ENCODE measurements around the gene BTBD19. TPM values are rescaled to one million over a fixed set of nuclear protein-coding genes. Genes with fewer than 3 reads are reported as not detected.

BTBD19 gene
- polyA plus RNA-seq, 2 of the 4 experiments (the other 2 are of a cell fraction), result 4.7 to 7.4 TPM

DNA sequence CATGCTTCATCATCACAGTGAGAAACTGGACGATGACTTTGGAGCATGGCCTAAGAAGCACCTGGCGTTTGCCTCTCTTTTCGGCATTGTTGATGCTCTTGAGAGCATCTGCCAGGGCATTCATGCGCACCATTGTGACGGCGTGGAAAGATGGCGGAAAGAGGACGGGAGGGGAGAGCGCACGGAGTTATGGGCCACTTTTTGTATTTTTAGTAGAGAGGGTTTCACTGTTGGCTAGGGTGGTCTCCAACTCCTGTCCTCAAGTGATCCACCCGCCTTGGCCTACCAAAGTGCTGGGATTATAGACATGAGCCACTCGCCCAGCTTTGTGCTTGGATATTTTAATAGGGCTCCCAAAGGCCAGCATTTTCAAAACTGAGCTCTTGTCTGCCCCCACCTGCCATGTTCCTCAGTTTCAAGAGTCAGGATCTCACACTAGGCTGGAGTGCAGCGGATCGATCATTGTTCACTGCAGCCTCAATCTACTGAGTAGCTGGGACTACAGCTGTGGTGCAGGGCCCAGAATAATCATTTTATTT lies 27.7 kb upstream of the BTBD19 start:
- DNase-seq (ENCODE audit: low read depth in 1 of 2, low spot score in 1 of 2) (no peak), FAIRE-seq (no peak), ATAC-seq (no peak)
- H3K4me1 ChIP-seq, result peaks cover 26% of the 10 kb centered on the region
- no peak overlapping the region for H3K27ac ChIP-seq
- POLR2A ChIA-PET, result interaction anchor here (1.4 to 2.3 kb wide), 2 partner anchors 13 to 59 kb away, joined by 4 to 8 read pairs; no protein-coding TSS in a partner anchor
- H3K4me2 ChIP-seq, result no peak overlapping the region
- no peak overlapping the region for H3K4me3 ChIP-seq
- WGBS (ENCODE audit: missing lambda C conversion rate), result 96% methylated on average over 14 of the region's 14 CpGs
- CTCF ChIA-PET, result interaction anchor here (0.7 to 1.8 kb wide), 4 partner anchors 10 to 37 kb away, joined by 3 to 4 read pairs (median 4); partner anchors contain the start of gene PLK3
- no peaks in the 10 kb centered on the region for H3K9me3 ChIP-seq
- TF ChIP-seq TFCP2L1 (CRISPR knock-in tag; IDR thresholded peaks at IDR 0.05) (0 out of 2 replicates have a peak, but pooled peaks have one; percentile 43), MYC (IDR thresholded peaks at IDR 0.05; ENCODE audit: borderline replicate concordance, low read length) (no peak)

DNA sequence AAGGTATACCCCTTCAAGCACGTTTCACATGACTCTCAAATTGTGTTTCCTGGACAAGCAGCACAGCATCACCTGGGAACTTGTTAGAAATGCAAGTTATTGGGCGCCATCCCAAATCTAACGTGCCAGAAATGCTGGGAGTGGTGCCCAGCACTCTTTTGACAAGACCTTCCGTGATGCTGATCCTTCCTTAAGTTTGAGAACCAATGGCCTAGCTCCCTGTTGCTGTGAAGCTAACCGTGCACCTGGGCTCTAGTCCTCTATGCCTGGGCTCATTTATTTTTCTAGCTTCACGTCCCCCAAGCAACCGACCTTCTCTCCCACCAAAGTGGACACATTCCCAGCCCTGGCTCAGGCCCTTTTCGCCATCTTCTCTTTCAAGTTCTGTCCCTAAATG lies 24.6 kb upstream of the BTBD19 start:
- CTCF ChIA-PET, result interaction anchor here (0.8 to 2.5 kb wide), 3 partner anchors 10 to 40 kb away, joined by 3 to 9 read pairs (median 3); partner anchors contain the start of gene PLK3
- 82% methylated on average over 8 of the region's 8 CpGs for WGBS (ENCODE audit: missing lambda C conversion rate)

GRCh38 chr1:44784094-44785028 lies 24.0 kb upstream of the BTBD19 start:
- DNase-seq (ENCODE audit: low read depth in 1 of 2, low spot score in 1 of 2) (no peak), ATAC-seq (peak; percentile 4 to 6; a peak in 3 of 6 replicates), FAIRE-seq (no peak)
- Histone ChIP-seq H3K9me3 (no peaks in the 10 kb centered on the region), H3K4me1 (peaks cover 7% of the 10 kb centered on the region), H3K27ac (no peak overlapping the region), H3K4me2 (no peak overlapping the region), H3K4me3 (no peak overlapping the region)
- WGBS (ENCODE audit: missing lambda C conversion rate), result 90% methylated on average over 23 of the region's 71 CpGs
- CTCF ChIA-PET, result interaction anchor here (1.2 to 7.1 kb wide), 6 partner anchors 9 to 54 kb away, joined by 3 to 44 read pairs (median 8); partner anchors contain the start of genes BTBD19 and PLK3
- no peak for TF ChIP-seq CHD2 (IDR thresholded peaks at IDR 0.05; ENCODE audit: low read length, partially characterized antibody)
- TF ChIP-seq, protein P1, sequence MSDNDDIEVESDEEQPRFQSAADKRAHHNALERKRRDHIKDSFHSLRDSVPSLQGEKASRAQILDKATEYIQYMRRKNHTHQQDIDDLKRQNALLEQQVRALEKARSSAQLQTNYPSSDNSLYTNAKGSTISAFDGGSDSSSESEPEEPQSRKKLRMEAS (IDR thresholded peaks at IDR 0.05), result no peak
- no peak for TF ChIP-seq SMC3 (IDR thresholded peaks at IDR 0.05)
- TF ChIP-seq RCOR1 (IDR thresholded peaks at IDR 0.05; ENCODE audit: low read depth, low read length), result no peak
- TF ChIP-seq MAZ (IDR thresholded peaks at IDR 0.05; ENCODE audit: borderline replicate concordance, low read depth, low read length), result no peak
- TF ChIP-seq EP300 (IDR thresholded peaks at IDR 0.05), result no peak
- no peak for TF ChIP-seq ZC3H11A (IDR thresholded peaks at IDR 0.05)
- no peak for TF ChIP-seq BHLHE40 (IDR thresholded peaks at IDR 0.05; ENCODE audit: low read depth, low read length)
- TF ChIP-seq FOSL2 (IDR thresholded peaks at IDR 0.05), result no peak
- no peak for TF ChIP-seq FOSL2 (CRISPR knock-in tag; IDR thresholded peaks at IDR 0.05)
- no peak for TF ChIP-seq FOXS1 (CRISPR knock-in tag; IDR thresholded peaks at IDR 0.05)
- POLR2A ChIA-PET, result interaction anchor here (1.8 kb wide), 2 partner anchors 9 to 35 kb away, joined by 4 to 11 read pairs; partner anchors contain the start of gene RPS8

More for the DNA sequence above, 24.6 kb upstream of the BTBD19 start:
- POLR2A ChIA-PET, result interaction anchor here (1.8 kb wide), 1 partner anchor 8 kb away, joined by 11 read pairs; the partner anchor contains the start of gene RPS8
- Histone ChIP-seq H3K27ac (no peak overlapping the region), H3K4me2 (no peak overlapping the region), H3K9me3 (no peaks in the 10 kb centered on the region), H3K4me1 (peaks cover 13% of the 10 kb centered on the region), H3K4me3 (no peak overlapping the region)
- no peak for ATAC-seq
- no peak for DNase-seq (ENCODE audit: low read depth in 1 of 2, low spot score in 1 of 2)
- FAIRE-seq, result no peak
- TF ChIP-seq NPAS2 (CRISPR knock-in tag; IDR thresholded peaks at IDR 0.05; ENCODE audit: borderline replicate concordance) (no peak), RFX5 (IDR thresholded peaks at IDR 0.05) (no peak), BCL3 (IDR thresholded peaks at IDR 0.05) (no peak), MAZ (IDR thresholded peaks at IDR 0.05; ENCODE audit: borderline replicate concordance, low read depth, low read length) (no peak), HEYL (CRISPR knock-in tag; IDR thresholded peaks at IDR 0.05) (no peak), CBX8 (IDR thresholded peaks at IDR 0.05) (no peak), RARB (CRISPR knock-in tag; IDR thresholded peaks at IDR 0.05) (no peak), SREBF2 (IDR thresholded peaks at IDR 0.05) (no peak)
